ENCODE measurements around the gene GGTLC3.
"Not testable (repeated sequence)": the region's sequence is repeated elsewhere in the genome, so short reads cannot be mapped to it uniquely, and the experiment has no call there.

The GGTLC3 gene
- 0 reads per million in 3 experiments for total RNA-seq

GRCh38 chr22:18518061-18518460, at the start of gene GGTLC3:
Gene GGTLC3, minus strand, starts transcription at chr22:18518161. Its CDS starts 264 bp downstream, at chr22:18517897.
- not testable (repeated sequence) for DNase-seq

- not testable (repeated sequence) for DNase-seq
These were observed 42.4 kb upstream of the GGTLC3 start for GRCh38 chr22:18560099-18560974.

DNA sequence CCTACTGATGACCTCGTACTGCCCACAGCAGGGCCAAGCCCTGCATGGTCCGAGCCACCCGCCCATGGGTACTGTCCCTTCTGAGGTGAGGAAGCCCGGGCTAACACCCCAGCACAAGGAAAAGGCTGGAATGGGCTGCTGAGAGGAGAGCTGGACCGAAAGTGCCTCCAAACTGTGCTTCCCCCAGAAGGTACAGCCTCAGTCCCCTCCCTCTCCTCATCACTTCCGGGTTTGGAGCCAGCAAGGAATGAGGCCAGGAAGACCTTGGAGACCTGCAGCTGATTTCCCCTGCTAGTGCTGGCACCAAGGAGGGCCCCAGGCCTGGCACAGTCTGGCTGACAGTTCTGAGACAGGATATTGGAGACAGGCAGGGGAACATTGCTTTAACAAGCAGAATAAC, 41.0 kb upstream of the GGTLC3 start:
- DNase-seq = not testable (repeated sequence)

GRCh38 chr22:18558516-18558915, 40.6 kb upstream of the GGTLC3 start:
- not testable (repeated sequence) for DNase-seq

DNA sequence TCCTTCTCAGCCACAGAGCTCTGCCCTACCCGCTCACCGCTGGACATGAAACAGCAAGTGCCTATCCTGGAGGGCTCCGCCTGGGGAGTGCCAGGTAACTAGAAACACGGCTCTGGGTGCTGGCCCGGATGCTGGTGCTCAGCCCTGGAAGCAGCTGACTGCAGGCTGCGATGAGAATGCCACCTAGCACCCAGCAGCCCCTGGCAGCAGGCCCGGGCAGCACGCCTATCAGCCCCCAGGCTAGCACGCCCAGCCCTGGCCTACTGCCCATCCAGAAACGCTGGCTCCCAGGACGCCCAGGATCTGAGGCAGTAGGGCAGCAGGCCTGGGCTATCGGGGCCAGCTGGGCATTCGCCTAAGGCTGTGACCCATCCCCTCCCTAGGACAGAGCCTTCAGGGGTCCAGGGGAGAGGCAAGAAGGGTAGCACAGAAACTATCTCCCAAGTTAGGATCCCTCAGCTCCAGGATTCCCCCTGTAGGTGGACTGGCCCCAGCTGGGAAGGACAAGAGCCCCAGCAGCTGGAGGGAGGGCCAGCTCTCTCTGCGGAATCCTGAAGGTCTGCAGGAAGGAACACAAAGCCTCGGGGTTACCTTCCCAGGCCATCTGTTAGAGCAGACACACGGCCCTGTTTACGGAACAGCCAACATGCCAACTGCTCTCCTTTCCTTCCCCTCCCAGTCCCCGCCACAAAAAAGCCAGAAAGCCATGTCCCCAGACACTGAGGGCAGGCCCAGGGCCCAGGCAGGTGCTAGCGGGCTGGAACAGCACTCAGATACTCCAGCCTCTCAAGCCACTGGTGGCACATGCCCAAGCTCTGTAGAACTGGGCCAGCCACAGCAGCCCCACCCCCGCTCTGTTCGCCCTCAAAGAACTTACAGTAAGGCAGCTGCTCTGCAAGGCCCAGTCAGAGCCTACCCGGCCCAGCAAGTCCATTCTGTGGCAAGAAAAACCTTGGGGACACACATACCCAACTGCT, 36.6 kb upstream of the GGTLC3 start:
- not testable (repeated sequence) for DNase-seq

DNA sequence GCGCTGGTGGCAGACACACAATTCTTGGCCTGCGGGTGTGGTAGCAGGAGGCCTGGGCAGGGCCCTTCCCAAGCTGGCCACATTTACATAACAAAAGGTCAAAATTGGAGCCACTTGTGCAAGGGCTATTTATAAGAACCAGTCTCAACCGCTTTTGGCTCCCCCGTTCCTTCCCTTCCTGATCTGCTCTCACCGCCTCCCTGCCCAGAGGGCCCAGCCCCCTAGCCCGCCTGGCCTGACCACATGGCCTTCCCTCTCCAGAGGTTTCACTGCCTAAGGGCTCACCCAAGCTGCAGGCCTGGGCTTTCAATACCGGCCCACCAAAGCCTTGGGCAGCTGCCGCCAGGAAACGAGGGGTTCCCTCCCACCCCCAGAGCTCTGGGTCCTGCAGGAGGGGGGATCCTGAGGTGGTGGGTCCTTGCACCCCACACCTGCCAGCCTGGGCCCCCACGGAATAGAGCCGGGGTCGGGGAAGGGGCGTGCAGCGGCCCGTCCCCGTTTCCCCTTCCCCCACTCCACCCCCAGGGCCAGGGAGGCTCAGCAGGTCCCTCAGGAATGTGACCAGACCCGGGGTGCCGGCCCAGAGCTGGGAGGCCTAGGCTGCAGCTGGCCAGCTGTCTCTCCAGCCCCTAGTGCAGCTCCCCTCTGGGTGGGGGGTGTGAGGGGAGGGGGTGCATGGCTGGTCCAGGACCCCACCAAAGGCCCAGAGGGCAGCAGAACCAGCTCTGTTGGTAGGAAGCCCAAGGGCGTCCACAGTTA, 35.1 kb upstream of the GGTLC3 start:
- not testable (repeated sequence) for DNase-seq

GRCh38 chr22:18551046-18551445, 33.1 kb upstream of the GGTLC3 start:
- DNase-seq = not testable (repeated sequence)

DNA sequence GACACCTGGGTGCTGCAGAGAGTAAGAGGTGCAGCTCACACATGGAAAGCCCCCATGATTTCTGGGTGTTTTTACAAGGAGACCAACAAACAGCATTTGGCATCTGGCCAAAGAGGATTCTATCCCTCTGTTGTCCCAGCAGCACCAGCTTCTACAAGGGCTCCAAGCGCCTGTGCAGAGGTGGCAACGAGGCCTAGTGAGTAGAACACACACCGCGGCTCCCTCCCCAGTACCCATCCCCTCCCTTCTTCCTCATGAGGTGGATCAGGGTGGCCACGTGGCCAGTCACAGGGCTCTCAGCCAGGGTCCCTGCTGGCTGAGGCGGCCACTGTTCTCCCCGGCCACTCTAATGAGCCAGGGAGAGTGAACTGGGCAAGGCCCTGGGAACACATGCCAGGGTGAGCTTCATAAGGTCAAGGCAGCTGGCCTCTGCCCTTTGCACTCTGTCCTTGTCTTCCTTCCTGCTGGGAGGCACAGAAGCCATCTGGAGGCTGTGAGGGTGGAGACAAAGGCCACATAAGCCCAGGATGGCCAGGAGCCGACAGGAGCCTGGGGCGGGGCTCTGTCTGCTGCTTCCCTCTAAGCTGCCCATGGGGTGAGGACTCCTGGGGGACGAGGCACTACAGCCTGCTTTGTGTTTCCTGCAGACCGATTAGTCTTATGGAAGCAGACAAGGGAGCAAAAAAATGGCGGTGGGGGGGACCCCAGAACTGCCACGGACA, 31.7 kb upstream of the GGTLC3 start:
- not testable (repeated sequence) for DNase-seq

DNA sequence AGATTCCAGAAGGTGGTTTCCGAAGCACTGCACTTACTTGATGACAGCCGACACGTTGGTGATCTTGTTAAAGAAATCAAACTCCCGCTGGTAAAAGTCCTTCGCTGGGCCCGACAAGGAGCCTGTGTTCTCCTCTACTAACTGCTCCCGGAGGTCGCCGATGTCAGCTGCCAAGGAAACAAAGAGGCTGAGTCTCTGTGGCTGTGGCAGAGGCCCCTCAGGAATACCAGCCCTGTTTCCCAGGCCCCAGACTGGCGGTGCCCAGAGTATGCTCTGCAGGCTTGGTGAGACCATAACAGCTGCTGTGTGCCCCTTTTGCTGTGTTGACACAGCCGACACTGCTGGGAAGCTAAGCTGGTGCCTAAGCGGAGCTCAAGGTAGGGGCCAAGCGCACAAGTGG, 26.7 kb upstream of the GGTLC3 start:
- DNase-seq = not testable (repeated sequence)

- not testable (repeated sequence) for DNase-seq
These were observed 25.4 kb upstream of the GGTLC3 start for GRCh38 chr22:18543400-18543799.

DNA sequence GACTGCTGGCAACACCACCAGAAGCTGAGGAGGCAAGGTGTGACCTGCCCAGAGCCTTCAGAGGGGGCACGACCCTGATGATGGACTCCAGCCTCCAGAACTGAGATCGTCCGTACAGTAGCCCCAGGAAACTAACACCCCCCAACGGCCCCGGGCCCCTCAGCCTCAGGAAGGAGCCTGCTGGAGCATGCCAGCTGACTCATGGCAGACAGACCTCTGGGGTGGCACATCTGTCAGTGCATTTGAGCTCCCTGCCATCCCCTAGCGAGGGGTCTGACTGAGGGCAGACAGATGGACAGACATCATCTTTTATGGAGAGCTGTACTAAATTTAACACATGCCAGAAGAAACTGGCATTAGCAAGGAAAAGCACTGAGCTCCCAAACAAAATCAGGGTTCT, 22.0 kb upstream of the GGTLC3 start:
- DNase-seq = not testable (repeated sequence)

DNA sequence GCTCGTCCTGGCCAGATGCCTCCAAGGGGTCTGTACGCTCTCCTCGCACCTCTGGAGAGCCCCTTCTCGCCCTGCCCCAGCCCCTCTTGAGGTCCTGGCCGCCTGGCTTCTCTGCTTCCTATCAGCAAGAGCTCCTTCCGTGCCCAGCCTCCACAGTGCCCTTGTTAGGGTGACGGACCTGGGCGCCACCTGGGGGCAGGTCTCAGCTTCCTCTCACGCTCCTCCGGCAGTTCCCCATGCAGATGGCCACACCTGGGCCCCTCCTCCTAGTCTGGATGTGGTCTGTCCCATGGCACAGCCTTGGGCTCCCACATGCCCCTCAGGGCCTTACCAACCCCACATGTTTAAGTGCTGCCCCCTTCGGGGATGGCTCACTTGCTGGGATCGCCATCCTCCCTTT, 16.4 kb upstream of the GGTLC3 start:
- DNase-seq = not testable (repeated sequence)

DNA sequence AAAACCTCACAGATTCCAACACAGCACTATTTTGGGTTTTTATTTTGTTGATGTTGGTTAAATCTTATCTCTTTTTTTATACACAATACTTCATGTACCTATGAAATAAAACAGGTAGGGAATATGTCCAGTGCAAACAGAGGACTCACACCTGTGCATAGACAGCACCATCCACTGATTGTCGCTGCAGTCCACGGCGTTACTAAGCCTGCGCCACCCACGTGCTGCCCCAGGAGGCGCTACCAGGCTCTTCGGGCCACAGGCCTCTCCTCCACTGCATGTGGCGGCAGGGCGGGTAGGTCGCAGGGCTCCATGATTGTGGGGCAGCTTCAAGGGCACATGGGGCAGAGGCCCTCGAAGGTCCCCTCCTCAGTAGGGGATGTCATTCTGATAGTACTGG, 15.7 kb upstream of the GGTLC3 start:
- not testable (repeated sequence) for DNase-seq

- DNase-seq = not testable (repeated sequence)
These were observed 11.6 kb upstream of the GGTLC3 start for GRCh38 chr22:18529416-18530145.

GRCh38 chr22:18528597-18529415, 10.8 kb upstream of the GGTLC3 start:
- DNase-seq = peak; percentile 73

GRCh38 chr22:18527752-18528596, 10.0 kb upstream of the GGTLC3 start, which contains the start of gene TMEM191B:
Gene TMEM191B, plus strand, starts transcription at chr22:18527802. Its CDS starts 179 bp downstream, at chr22:18527981.
- not testable (repeated sequence) for DNase-seq

DNA sequence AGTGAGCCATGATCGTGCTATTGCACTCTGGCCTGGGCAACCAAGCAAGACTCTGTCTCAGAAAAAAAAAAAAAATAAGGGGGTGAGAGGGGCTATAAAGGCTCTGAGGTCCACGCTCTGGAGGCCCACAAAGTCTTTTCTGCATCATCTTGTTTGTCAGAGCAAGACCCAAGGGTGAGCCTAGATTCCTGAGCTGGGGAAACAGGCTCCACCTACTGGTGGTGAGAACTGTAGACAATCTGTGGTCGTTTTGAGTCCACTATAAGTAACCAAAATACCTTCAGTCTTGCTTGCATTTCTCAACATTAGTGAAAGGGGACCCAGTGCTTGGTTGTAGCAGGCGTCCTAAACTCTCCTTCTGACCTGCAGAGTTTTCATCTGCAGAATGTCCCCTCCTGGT, 5.4 kb upstream of the GGTLC3 start:
- DNase-seq = not testable (repeated sequence)

GRCh38 chr22:18522762-18523161, 4.8 kb upstream of the GGTLC3 start:
- DNase-seq = not testable (repeated sequence)

GRCh38 chr22:18513454-18513853, 4.5 kb downstream of the GGTLC3 start:
- not testable (repeated sequence) for DNase-seq
